Measurements from ENCODE around the gene CAV3. TPM values are rescaled to one million over a fixed set of nuclear protein-coding genes. Genes with fewer than 3 reads are reported as not detected.

CAV3 gene
- total and polyA plus RNA-seq, 2 donors from 2014 or later = not detected

DNA sequence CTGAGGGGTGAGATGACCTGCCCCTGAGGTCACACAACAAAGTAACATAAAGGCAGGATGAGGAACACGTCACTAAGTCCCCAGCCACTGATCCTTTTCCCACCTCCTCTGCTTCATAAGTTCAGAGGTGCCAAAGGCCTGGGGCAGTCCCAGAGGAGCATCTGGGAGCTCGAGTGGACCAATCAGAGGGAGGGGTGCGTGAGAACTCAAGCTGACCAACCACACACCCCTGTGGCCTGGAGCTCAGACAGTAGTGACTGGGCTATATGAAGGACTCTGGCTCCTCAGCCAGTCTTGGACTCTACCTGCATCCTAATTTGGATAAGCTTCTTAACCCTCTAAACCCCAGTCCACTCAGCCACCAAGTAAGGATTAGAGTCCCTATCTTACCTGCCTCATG, 28.0 kb upstream of the CAV3 start:
- H3K4me1 ChIP-seq (ENCODE audit: control insufficient read depth in 2 of 3, insufficient read depth in 2 of 3, low read depth in 1 of 3, low read length in 3 of 3) = no peaks in the 10 kb centered on the region
- intact Hi-C loops (cut with DNase I) = no loop called here
- no peak for DNase-seq
- TF ChIP-seq, protein P1, sequence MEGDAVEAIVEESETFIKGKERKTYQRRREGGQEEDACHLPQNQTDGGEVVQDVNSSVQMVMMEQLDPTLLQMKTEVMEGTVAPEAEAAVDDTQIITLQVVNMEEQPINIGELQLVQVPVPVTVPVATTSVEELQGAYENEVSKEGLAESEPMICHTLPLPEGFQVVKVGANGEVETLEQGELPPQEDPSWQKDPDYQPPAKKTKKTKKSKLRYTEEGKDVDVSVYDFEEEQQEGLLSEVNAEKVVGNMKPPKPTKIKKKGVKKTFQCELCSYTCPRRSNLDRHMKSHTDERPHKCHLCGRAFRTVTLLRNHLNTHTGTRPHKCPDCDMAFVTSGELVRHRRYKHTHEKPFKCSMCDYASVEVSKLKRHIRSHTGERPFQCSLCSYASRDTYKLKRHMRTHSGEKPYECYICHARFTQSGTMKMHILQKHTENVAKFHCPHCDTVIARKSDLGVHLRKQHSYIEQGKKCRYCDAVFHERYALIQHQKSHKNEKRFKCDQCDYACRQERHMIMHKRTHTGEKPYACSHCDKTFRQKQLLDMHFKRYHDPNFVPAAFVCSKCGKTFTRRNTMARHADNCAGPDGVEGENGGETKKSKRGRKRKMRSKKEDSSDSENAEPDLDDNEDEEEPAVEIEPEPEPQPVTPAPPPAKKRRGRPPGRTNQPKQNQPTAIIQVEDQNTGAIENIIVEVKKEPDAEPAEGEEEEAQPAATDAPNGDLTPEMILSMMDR (IDR thresholded peaks at IDR 0.05; ENCODE audit: borderline replicate concordance, extremely low read depth, insufficient read depth) = no peak
- H3K9ac ChIP-seq (ENCODE audit: low read length in 3 of 3) = no peak overlapping the region
- H3K36me3 ChIP-seq (ENCODE audit: control insufficient read depth in 2 of 3, insufficient read depth in 3 of 3, low read length in 3 of 3) = no peaks in the 10 kb centered on the region
- peaks cover 0 to 8% (median 0%) of the 10 kb centered on the region in 3 donors for H3K9me3 ChIP-seq (ENCODE audit: control insufficient read depth in 2 of 3, insufficient read depth in 1 of 3, low read length in 3 of 3)
- no peaks in the 10 kb centered on the region for H3K27me3 ChIP-seq (ENCODE audit: control insufficient read depth, insufficient read depth, low read length)
- H3K4me3 ChIP-seq (ENCODE audit: low read length in 3 of 3) = no peak overlapping the region
- FAIRE-seq = no peak
- H3K27ac ChIP-seq (ENCODE audit: low read depth in 2 of 2, low read length in 2 of 2) = no peak overlapping the region

DNA sequence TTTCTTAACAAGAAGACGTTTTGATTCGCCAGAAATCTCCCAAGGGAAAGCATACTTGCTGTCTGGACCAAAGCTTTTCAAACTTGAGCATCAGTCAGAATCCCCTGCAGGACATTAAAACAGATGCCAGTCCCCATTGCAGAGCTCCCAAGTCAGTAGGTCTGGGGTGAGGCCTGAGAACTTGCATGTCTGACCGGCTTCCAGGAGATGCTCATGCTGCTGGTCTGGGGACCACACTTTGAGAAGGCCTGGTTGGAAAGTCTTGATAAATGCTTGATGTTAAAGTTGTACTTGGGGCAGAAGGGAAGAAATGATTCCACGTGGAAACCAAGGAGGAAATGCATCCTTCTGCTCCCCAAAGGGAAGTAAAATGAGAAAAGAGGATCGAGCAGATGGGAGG, 24.3 kb upstream of the CAV3 start:
- H3K27ac ChIP-seq (ENCODE audit: low read depth in 2 of 2, low read length in 2 of 2) = no peak overlapping the region
- intact Hi-C loops (cut with DNase I) = no loop called here

DNA sequence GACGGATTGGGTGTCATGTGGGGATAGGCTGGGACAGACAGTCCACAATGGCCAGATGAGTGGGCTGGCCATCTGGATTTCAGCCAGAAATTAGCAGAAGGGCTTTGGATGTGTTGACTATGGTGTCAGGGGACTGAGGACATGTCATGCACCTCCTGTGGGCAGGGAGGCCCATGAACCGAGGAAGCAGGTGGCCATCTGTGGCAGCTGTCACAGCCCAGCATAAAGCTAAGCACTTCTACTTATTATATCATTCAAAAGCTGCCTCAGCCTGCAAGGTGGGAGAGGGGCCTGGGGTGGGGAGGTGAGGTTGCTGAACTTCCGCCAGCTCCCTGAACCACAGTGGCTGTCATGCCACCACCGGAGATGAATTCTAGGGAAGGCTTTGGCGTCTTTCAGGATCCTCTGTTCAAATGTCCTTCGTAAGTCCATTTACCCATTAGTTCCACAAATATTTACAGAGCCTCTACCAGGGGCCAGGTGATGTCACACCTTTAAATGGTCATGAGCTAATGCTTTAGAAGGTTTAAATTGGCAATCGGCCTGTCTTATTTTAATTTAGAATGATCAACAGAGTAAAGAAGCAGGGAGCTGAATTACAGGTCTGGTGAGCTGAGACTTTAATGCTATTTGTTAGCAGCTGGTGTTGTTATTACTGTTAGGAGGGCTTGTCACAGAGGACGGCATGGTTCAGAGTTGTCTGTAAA, 23.6 kb upstream of the CAV3 start:
- H3K4me3 ChIP-seq (ENCODE audit: low read length in 3 of 3) = no peak overlapping the region
- H3K4me1 ChIP-seq (ENCODE audit: control insufficient read depth in 2 of 3, insufficient read depth in 2 of 3, low read depth in 1 of 3, low read length in 3 of 3) = no peaks in the 10 kb centered on the region
- no peak overlapping the region for H3K9ac ChIP-seq (ENCODE audit: low read length in 3 of 3)
- H3K27ac ChIP-seq (ENCODE audit: low read depth in 2 of 2, low read length in 2 of 2) = no peak overlapping the region
- TF ChIP-seq, protein P1 (IDR thresholded peaks at IDR 0.05; ENCODE audit: borderline replicate concordance, extremely low read depth, insufficient read depth) = no peak
- no peaks in the 10 kb centered on the region for H3K36me3 ChIP-seq (ENCODE audit: control insufficient read depth in 2 of 3, insufficient read depth in 3 of 3, low read length in 3 of 3)
- peaks cover 0 to 8% (median 0%) of the 10 kb centered on the region in 3 donors for H3K9me3 ChIP-seq (ENCODE audit: control insufficient read depth in 2 of 3, insufficient read depth in 1 of 3, low read length in 3 of 3)
- no peak for FAIRE-seq
- DNase-seq = no peak
- H3K27me3 ChIP-seq (ENCODE audit: control insufficient read depth, insufficient read depth, low read length) = no peaks in the 10 kb centered on the region
- intact Hi-C loops (cut with DNase I) = no loop called here

More for the DNA sequence above, 24.3 kb upstream of the CAV3 start:
- Histone ChIP-seq H3K36me3 (ENCODE audit: control insufficient read depth in 2 of 3, insufficient read depth in 3 of 3, low read length in 3 of 3) (no peaks in the 10 kb centered on the region), H3K27me3 (ENCODE audit: control insufficient read depth, insufficient read depth, low read length) (no peaks in the 10 kb centered on the region), H3K4me3 (ENCODE audit: low read length in 3 of 3) (no peak overlapping the region), H3K9me3 (ENCODE audit: control insufficient read depth in 2 of 3, insufficient read depth in 1 of 3, low read length in 3 of 3) (peaks cover 0 to 8% (median 0%) of the 10 kb centered on the region in 3 donors), H3K4me1 (ENCODE audit: control insufficient read depth in 2 of 3, insufficient read depth in 2 of 3, low read depth in 1 of 3, low read length in 3 of 3) (no peaks in the 10 kb centered on the region), H3K9ac (ENCODE audit: low read length in 3 of 3) (no peak overlapping the region)
- TF ChIP-seq, protein P1 (IDR thresholded peaks at IDR 0.05; ENCODE audit: borderline replicate concordance, extremely low read depth, insufficient read depth) = no peak
- no peak for FAIRE-seq
- DNase-seq = no peak

Data from kidney (tissue), 14 donors.